ENCODE results near the gene POR. TPM values are rescaled to one million over a fixed set of nuclear protein-coding genes. Genes with fewer than 3 reads are reported as not detected.
"Not testable (repeated sequence)": the region's sequence is repeated elsewhere in the genome, so short reads cannot be mapped to it uniquely, and the experiment has no call there.

Gene POR
- total and polyA plus RNA-seq, 8 donors, result 41.4 to 210 (median 52.1) TPM

- TF ChIP-seq, protein P1, sequence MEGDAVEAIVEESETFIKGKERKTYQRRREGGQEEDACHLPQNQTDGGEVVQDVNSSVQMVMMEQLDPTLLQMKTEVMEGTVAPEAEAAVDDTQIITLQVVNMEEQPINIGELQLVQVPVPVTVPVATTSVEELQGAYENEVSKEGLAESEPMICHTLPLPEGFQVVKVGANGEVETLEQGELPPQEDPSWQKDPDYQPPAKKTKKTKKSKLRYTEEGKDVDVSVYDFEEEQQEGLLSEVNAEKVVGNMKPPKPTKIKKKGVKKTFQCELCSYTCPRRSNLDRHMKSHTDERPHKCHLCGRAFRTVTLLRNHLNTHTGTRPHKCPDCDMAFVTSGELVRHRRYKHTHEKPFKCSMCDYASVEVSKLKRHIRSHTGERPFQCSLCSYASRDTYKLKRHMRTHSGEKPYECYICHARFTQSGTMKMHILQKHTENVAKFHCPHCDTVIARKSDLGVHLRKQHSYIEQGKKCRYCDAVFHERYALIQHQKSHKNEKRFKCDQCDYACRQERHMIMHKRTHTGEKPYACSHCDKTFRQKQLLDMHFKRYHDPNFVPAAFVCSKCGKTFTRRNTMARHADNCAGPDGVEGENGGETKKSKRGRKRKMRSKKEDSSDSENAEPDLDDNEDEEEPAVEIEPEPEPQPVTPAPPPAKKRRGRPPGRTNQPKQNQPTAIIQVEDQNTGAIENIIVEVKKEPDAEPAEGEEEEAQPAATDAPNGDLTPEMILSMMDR (IDR thresholded peaks at IDR 0.05), result no peak
- H3K27me3 ChIP-seq, result no peaks in the 10 kb centered on the region
- intact Hi-C loops (cut with DNase I), result no loop called here
Observed at GRCh38 chr7:75900617-75901315, 14.2 kb upstream of the POR start.

GRCh38 chr7:75905785-75906604 is 9.0 kb upstream of the POR start:
- Histone ChIP-seq H3K27ac (peak overlapping the region; percentile 54 to 75), H3K36me3 (no peaks in the 10 kb centered on the region), H3K4me1 (peaks cover 13 to 17% of the 10 kb centered on the region in 2 donors), H3K4me3 (peak overlapping the region in 1 of 2 donors; percentile 1), H3K9me3 (no peaks in the 10 kb centered on the region), H3K27me3 (no peaks in the 10 kb centered on the region)
- intact Hi-C loops (cut with DNase I), result no loop called here
- TF ChIP-seq, protein P1 (IDR thresholded peaks at IDR 0.05), result no peak
- ATAC-seq (peak; percentile 88), DNase-seq (peak; percentile 63 to 86 (median 84))

More at GRCh38 chr7:75900617-75901315, 14.2 kb upstream of the POR start:
- Histone ChIP-seq H3K27ac (no peak overlapping the region), H3K4me3 (no peak overlapping the region), H3K9me3 (no peaks in the 10 kb centered on the region), H3K4me1 (peaks cover 5 to 7% of the 10 kb centered on the region in 2 donors), H3K36me3 (no peaks in the 10 kb centered on the region)
- no peak for DNase-seq
- ATAC-seq, result no peak

- ATAC-seq, result peak; percentile 8
Observed at GRCh38 chr7:75906991-75907667, 7.8 kb upstream of the POR start.

DNA sequence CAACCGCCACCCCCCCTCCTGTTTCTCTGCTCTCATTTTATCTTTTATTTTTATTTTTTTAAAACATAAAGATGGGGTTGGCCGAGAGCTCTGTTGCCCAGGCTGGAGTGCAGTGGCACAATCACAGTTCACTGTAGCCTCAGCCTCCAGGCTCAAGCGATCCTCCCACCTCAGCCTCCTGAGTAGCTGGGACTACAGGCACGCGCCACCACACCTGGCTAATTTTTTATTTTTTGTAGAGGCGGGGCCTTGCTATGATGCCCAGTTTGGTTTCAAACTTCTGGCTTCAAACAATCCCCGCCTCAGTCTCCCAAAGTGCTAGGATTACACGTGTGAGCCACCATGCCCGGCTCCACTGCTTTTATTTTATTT is 7.3 kb upstream of the POR start:
- H3K4me1 ChIP-seq, result peaks cover 13 to 20% of the 10 kb centered on the region in 2 donors
- DNase-seq; H3K27ac ChIP-seq; H3K36me3 ChIP-seq; ATAC-seq; H3K9me3 ChIP-seq; intact Hi-C loops (cut with DNase I); H3K27me3 ChIP-seq; H3K4me3 ChIP-seq: not testable (repeated sequence)

More at GRCh38 chr7:75906991-75907667, 7.8 kb upstream of the POR start:
- intact Hi-C loops (cut with DNase I), result no loop called here
- TF ChIP-seq, protein P1 (IDR thresholded peaks at IDR 0.05), result no peak
- Histone ChIP-seq H3K27me3 (no peaks in the 10 kb centered on the region), H3K4me1 (peaks cover 13 to 20% of the 10 kb centered on the region in 2 donors), H3K9me3 (no peaks in the 10 kb centered on the region), H3K4me3 (no peak overlapping the region), H3K27ac (no peak overlapping the region), H3K36me3 (no peaks in the 10 kb centered on the region)
- no peak for DNase-seq

GRCh38 chr7:75909521-75910132 is 5.3 kb upstream of the POR start:
- H3K9me3 ChIP-seq, result no peaks in the 10 kb centered on the region
- TF ChIP-seq, protein P1 (IDR thresholded peaks at IDR 0.05), result no peak
- H3K27ac ChIP-seq, result peak overlapping the region in 1 of 2 donors; percentile 45
- no peaks in the 10 kb centered on the region for H3K36me3 ChIP-seq
- peaks cover 13 to 29% of the 10 kb centered on the region in 2 donors for H3K4me1 ChIP-seq
- intact Hi-C loops (cut with DNase I), result no loop called here
- H3K4me3 ChIP-seq, result no peak overlapping the region
- DNase-seq, result no peak
- ATAC-seq, result no peak
- H3K27me3 ChIP-seq, result no peaks in the 10 kb centered on the region

DNA sequence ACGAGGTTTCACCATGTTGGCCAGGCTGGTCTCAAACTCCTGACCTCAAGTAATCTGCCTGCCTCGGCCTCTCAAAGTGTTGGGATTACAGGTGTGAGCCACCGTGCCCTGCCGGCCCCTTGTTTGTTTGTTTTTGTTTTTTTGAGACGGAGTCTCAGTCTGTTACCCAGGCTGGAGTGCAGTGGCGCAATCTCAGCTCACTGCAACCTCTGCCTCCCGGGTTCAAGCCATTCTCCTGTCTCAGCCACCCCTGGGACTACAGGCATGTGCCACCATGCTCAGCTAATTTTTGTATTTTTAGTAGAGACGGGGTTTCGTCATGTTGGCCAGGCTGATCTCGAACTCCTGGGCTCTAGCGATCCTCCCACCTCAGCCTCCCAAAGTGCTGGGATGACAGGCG is 3.8 kb upstream of the POR start:
- DNase-seq, result peak in 1 of 4 donors; percentile 3
- H3K36me3 ChIP-seq; ATAC-seq; H3K9me3 ChIP-seq; H3K27me3 ChIP-seq; H3K4me3 ChIP-seq; H3K27ac ChIP-seq; intact Hi-C loops (cut with DNase I): not testable (repeated sequence)
- H3K4me1 ChIP-seq, result peaks cover 9 to 20% of the 10 kb centered on the region in 2 donors

Measured in left lung (tissue), 10 donors.